Activated CD4-positive, alpha-beta T cell treated with anti-CD3 and anti-CD28 coated beads, Interleukin-2, amount 50 U/mL, for 48 hours (primary cell): ENCODE data around the gene PITX1.
"Not testable (repeated sequence)": the region's sequence is repeated elsewhere in the genome, so short reads cannot be mapped to it uniquely, and the experiment has no call there.

Experiments
- DNase-seq, 2 experiments: peaks; one replicate each; pipeline ENCODE4 v3.0.0-alpha.2; 2020

PITX1 gene

DNA sequence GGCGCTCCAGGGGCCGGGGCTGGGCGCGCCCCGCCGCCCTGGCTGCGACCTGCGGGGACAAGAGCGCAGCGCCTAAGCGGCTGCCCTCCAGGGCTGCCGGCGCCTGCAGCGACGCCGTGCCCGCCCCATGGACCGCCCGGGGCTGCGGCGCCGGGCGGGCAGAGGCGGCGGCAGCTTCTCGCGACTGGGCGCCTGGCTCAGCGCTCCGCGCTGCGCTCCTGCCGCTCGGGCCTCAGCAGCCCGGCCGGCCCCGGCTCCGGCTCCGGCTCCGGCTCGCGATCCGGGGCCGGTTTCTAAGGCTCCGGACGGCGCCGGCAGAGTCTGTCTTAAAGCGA, at the start of gene PITX1:
PITX1 (minus strand) TSS at position 328 of the 335 bp plus-strand sequence. CDS start 347 bp downstream, outside the sequence.
- DNase-seq: no peak

- not testable (repeated sequence) for DNase-seq
Measured at GRCh38 chr5:135083334-135083733, 49.3 kb upstream of the PITX1 start.

DNA sequence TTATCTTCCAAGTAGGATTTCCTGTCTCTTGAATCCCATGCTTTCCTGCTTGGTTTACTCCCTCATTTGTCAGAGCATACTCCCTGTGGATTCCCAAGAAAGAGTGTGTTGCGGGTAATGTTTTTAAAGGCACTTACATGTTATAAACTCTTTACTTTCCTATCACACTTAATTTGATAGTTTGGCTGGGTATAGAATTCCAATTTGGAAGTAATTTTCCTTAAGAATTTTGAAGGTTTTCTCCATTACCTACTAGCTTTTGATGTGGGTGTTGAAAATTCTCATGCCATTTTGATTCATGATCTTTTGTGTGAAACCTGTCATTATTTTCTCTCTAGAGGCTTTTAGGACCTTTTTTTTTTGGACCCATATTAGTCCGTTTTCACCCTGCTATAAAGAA, 47.2 kb upstream of the PITX1 start:
- no peak for DNase-seq

- DNase-seq: no peak
Measured at GRCh38 chr5:135079760-135080159, 45.7 kb upstream of the PITX1 start.

DNA sequence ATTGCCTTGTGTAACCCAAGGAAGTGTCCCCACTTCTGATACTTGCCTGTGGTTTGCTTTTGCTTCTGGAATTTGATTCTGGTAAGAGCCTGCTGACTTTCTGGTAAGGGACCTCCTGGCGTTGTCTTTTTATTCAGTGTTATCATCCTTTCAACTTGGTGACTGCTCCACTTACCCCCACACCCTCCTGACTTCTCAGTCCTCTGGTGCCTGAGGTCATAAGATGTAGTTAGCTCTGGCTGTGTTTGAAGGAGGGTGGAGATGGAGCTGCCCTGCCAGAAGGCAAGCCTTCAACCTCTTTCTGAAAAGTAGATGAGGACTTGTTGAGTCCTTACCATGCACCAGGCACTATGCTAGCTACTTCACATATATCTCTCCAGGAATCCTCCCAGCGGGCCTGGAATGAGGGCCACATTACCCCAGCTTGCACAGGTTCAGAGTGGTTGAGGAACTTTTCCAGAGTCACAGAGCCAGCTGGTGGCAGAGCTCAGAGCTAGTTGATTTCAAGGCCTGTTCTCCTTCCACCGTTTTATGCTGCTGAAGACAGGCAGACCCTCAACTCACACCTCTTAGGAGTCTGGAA, 45.2 kb upstream of the PITX1 start:
- DNase-seq: no peak

DNA sequence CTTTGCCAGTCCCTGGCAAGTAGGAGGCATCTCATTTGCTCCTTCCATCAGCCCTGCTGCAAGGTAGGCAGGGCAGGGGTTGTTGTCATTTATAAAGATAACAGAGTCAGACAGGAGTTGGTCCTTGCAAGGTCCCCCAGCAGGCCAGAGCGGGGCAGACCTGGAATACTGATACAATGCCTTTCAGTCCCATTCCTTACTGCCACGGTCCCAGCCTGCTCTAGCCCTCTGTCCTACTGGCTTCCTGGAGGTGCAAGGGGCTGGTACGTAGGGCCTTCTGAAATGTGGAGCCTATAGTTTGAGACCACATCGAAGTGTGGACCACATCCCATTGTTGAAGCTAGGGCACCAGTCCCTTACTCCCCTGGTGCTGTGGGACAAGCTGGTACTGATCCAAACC, 42.8 kb upstream of the PITX1 start:
- no peak for DNase-seq

DNA sequence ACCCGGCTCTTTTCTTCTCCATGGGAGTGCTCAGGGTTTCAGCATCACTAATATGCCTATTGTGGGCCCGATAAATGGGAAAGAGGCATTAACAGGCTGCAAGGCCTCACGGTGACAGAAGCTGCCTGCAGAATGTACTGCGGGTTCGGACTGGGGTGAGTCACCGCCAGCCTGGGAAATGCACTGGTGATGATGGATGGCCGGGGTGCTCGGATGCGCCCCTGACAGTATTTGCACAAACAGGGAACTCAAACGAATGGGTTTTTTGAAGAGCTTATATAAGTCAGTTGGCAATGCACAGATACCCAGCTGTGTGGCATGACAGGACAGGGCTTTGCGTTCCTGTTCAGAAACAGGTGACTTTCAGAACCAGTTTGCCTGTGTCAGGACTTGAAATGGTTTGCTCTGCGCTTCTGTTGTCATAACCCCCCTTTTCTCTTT, 42.0 kb upstream of the PITX1 start:
- DNase-seq: no peak

DNA sequence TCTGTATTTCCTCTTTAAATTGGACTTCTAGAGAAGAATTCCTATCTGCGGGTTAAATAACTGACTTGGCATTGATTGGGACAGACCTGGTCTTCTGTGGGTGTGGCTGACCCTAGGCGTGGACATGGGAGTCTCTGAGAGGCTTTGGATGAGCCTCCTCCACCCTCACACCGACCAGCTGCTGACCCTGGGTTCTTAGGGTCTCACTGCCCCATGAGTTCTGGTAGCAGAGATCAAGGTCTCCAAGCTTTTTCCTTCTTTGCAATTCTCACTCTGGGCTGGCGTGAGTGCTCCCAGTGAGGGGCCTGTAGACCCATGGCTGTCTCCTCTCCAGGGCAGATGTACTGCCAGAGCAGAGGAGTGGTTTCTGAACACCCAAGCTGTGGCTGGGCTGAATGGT, 41.6 kb upstream of the PITX1 start:
- no peak for DNase-seq

DNA sequence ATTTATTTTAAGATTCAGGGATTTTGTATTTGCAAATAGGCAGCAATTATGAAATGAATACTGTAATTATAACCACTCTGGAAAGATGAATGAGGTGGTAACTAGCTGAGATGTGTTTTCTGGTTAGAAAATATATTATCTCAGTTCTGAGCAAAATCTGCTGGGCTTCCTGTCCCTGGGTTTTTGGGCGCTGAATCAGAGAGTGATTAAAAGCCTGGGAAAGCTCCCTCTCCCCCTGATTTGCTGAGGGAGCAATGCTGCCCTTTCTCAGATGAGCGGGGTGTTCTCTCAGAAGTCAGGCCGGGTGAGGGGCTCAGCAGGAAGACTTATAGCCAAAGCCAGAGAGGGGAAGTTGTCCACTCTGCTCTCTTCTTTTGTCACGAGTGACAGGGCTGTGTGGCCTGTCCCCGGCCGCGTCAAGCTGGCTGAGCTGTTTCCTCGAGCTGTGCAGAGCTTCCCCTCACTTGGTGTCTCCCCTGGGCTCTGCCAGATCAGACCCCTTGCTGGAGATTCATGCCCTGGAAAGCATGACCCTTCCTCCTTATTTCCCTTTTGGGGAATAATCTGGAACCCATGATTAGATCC, 39.8 kb upstream of the PITX1 start:
- DNase-seq: no peak

DNA sequence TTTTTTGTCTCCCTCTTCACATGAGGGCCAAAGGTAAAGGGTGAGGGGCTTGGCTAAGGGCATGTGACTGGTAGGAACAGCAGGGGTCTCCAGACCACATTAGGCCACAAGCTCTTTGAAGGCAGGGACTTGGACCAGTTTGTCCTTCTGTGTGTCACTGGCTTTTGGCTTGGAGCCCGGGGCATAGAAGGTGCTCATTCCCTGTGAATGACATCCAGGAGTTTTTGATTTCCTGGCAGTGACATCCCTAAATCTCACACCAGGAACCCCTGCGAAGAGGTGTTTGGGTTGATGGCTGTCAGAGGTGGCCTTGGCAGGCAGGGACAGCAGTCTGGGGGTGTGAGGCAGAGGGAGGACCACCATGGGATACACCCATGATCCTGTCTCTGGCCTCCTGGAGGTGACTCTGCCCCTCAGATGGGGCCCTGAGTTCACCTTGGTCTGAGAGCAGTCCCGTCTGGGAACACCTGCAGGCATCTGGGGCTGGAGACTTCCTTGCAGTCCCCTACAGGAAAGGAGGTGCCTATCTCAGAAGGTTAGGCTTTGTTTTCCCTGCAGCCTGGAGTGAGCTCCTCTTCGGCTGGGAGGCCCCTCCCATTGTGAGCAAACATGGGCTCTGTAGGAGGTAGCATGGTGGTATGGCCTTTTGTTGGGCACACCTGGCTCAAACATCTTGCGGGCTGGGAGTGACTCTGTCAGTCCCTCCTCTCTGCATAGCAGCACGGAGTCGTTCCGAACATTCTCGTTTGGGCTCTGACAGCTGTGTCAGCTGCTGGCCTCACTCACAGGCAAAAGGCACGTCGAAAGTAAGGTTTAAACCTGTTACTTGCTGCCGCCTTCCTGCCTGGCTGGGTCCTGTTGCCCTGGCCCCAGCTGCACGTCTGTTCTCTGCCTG, 38.6 kb upstream of the PITX1 start:
- no peak for DNase-seq

DNA sequence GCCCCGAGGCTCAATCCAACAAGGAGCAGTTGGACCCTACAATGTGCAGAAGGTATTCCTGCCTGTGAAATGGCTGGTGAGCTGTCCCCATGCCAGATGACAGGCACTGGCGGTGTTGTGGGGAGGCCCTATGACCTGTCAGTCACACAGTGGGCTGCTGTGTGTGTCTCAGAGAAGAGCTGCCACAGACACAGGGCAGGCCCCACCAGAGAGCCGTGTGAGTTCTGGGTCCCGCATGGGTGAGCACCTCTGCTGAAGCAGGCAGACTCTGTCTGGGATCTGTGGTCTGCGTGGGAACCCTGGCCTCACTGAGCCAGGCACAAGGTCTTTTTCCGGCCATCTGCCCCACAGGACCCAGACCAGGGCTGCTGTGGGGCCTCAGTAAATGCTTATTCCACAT, 37.3 kb upstream of the PITX1 start:
- DNase-seq: no peak

DNA sequence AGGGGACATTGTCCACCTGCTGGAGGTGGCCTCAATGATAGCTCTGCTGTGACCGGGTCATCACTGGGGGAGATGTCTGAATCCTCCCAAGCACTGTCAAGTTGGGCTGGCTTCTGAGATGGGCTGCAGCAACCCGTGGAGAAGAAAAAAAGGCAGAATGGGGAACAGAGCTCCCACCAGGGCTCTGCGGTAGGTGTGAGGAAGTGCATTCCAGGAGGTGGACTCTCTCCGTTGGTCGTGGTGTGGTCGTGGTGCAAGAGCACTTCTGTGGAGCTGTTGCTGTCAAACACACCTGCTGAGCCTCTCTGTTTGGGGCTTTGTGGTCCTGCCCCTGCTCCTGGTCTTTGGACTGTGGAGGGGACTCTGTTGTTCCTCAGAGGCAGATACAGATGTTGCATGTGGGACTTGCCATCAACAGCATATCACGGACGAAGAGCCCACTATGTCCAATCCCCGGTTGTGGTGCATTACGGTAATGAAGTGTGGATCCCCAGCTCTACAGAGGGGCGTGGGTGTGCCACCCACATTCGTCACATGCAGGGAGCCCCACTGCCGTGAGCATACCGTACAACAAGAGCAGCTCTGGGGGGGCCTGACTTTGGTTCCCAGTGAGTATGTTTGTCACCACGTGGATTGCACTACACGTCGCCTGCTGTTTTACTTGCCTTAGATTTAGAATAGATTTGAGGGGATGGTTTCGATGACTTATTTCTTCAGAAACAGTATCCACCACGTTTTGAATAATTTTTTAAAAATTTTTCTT, 36.0 kb upstream of the PITX1 start:
- DNase-seq: no peak

DNA sequence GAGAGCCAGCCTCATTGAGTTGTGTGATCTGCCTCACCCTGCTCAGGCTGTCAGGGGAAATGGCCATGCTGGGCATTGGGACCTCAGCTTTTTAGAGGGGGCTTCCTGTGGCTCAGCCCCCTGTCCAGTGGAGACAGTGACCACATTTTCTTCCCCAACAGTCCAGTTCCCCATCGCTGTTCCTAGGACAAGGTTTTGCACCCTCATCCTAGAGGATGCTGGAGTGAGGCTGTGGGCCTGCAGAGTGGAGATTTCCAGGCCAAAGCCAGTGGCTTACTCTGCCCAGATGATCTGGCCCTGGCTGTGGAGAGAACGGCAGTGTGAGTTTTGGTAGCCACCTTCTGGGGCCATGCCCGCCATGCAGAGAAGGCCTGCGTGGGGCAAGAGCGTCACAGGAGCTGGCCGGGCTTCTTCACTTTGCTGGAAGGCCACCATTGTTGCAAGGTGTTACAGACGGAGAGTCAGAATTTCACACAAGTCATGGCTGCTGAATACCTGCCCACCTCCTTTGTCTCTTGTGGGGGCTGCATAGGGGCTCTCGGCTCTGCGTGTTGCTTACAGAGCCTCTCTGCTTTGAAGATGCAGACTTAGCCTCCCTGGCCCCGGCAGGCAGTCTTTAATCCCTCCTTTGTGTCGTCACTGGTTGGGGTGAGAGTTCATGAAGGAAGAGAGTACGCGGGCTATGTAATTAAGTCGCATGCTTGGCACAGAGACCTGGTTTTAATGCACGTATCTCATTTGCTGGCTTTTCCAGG, 35.2 kb upstream of the PITX1 start:
- DNase-seq: no peak

DNA sequence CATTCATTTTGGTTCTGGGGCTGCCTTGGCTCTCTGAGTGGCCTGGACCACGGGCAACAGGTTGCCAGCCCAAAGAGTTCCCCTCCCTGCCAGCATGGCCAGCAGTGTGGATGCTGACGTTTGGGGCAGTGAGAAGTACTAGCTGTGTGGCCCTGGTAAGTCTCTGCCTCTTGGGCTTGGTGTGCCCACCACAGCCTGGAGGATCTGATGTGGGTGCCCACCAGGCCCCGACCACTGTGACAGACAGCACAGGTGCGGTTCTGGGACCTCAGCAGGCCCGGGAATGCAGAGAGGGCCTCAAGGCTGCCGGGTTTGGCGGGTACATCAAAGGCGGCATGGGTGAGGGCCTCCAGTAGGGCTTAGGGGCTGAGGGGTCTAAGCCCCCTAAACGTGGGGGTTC, 33.6 kb upstream of the PITX1 start:
- no peak for DNase-seq

DNA sequence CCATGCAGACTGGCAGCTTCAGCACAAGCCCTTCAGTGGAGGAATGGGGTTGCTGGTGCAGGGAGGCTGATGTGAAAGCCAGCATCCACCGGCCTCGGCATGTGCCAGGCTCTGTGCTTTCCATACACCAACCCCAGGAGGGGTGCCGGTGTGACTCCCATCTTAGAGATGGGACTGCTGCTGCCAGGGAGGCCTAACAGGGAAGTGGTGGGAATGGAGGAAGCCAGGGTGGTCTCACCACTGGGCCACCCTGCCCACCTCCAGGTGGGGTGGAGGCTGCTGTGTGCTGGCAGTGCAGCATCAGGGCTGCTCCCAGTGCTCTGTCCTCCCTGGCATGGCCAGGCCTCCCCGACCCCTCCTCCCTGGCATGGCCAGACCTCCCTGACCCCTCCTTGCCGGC, 32.8 kb upstream of the PITX1 start:
- no peak for DNase-seq

DNA sequence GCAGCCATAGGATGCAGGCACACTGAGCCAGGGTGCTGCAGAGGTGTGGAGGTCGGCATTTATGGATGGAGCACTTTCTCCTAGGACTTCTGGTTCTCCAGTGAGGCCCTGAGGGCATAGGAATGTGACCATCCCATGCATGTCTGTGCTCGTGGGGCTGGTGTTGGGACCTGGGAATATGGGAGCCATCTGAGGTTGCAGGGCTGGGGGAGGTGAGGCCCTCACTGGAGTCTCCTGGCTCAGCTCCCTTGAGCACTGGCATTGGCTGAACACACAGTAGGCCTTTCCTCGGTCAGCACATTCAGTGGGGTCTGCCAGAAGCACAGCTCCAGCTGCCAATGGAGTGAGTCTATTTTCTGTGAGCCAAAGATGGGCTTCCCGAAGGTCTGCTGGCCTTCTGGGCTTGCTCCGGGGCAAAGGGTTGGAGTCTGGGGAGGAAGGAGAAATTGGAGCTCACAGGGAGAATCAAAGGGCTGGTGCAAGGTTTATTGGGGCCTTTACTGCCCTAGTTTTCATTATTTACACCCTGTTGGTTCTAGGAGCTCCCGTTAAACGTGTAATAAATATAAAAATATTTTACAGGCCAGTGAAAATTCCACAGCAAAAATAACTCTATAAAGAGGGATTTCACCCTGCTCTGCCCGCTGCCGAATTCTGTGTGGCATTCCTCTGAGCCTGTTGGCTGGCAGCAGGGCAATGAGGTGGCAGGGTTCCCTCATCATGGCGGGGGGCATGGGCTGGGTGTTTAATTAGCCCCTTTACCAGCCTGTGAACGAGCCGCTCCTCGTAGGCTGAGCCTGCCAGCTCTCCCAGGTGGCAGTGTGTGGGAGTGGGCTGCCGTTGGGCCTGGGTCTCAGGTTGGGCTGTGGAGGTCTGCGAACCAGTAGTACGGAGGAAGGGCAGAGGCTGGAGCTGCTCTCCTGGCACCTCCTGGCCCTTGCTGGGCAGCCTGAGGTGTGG, 31.6 kb upstream of the PITX1 start:
- no peak for DNase-seq

GRCh38 chr5:135064235-135064570, 30.2 kb upstream of the PITX1 start:
- no peak for DNase-seq

DNA sequence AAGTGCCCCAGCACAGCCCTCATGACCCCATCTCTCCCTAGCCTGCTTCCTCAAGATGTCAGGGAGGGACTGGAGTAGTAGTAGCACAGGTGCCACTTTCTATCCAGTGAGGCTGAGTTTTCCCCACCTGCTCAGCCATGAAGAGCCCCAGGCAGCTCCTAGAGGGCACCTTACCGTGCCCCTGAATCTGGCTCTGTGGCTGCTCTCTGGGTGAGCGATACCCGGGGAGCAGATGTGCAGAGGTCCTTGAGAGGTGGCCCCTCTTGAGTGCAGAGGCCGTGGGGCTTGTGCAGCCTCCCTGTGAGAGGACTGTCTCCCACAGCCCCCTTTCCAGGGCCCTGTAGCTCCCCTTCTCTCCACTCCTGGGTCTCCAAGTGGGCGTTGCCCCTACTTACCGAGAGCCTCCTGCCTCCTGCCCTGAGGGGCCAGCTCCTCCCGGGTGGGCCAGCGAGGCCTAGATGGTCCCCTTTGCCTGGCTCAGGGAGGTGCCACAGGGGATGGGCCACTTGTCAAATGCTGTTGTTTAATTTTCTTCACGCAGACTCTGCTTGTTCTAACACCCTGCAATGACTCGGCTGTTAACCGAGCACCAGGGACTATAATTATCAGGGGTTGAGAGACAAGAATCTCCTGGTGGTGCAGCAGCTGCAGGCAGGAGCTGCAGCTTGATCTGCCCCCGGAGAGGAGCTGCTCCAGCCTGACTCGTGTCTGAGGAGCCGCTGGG, 29.6 kb upstream of the PITX1 start:
- no peak for DNase-seq

GRCh38 chr5:135063056-135063445, 29.0 kb upstream of the PITX1 start:
- DNase-seq: no peak

- DNase-seq: no peak
Measured at GRCh38 chr5:135062216-135063055, 28.4 kb upstream of the PITX1 start.
